SK-N-SH (cell line): ENCODE data around the gene USH1C. TPM values are rescaled to one million over a fixed set of nuclear protein-coding genes. Genes with fewer than 3 reads are reported as not detected.

Source experiments
- CTCF ChIA-PET: fragments of 300-600, 350-600 bp; formaldehyde crosslinking; extraction: SDS; loops from one replicate; lab custom pipeline; 2021; lab: Yijun Ruan, JAX
- POLR2A ChIA-PET: fragments of 350-600 bp; sonication (Branson Sonifier 250); formaldehyde crosslinking; extraction: SDS; loops from one replicate; lab custom pipeline; 2020; ENCODE audit warnings: antibody characterized with exemption, inconsistent platforms; lab: Yijun Ruan, JAX
- DNase-seq: peaks from one replicate; pipeline ENCODE4 v3.0.0; 2012
- H2AFZ ChIP-seq: fragments of 200-600 bp; sonication (generic); 2 replicates; pipeline ENCODE4 v1.8.1; 2016; ENCODE audit warnings: antibody characterized with exemption, mild to moderate bottlenecking, low read depth
- H3F3A ChIP-seq: fragments of 200-600 bp; sonication (generic); replicated peaks from 2 replicates; pipeline ENCODE3; 2016; ENCODE audit warnings: antibody characterized with exemption, mild to moderate bottlenecking; ENCODE audit not compliant: insufficient read depth
- H3K27ac ChIP-seq, 2 experiments: fragments of 200-500 bp in 1 of 2; fragments of 200-600 bp in 1 of 2; sonication (Bioruptor generic) in 1 of 2; sonication (generic), shearing (Covaris generic) in 1 of 2; 2 replicates each; pipeline versions ENCODE4 v1.5.1 to v1.6.1; 2014 to 2016; ENCODE audit warnings: low read depth in 2 of 2, inconsistent platforms in 1 of 2, low read length in 1 of 2, mild to moderate bottlenecking in 1 of 2, mixed read lengths in 1 of 2
- H3K27me3 ChIP-seq: fragments of 200-600 bp; sonication (generic), shearing (Covaris generic); 2 replicates; pipeline ENCODE4 v1.6.1; 2016; ENCODE audit warnings: mixed run types; ENCODE audit not compliant: insufficient read depth
- H3K36me3 ChIP-seq, 2 experiments: fragments of 200-500 bp in 1 of 2; fragments of 200-600 bp in 1 of 2; sonication (Bioruptor generic) in 1 of 2; sonication (generic) in 1 of 2; replicated peaks in 1 of 2; 2 replicates each; pipeline versions ENCODE3 to v1.5.1; 2014 to 2016; ENCODE audit warnings: low read length in 1 of 2, mild to moderate bottlenecking in 1 of 2; ENCODE audit not compliant: insufficient read depth in 2 of 2, control insufficient read depth in 1 of 2
- H3K4me1 ChIP-seq, 2 experiments: fragments of 200-500 bp in 1 of 2; fragments of 200-600 bp in 1 of 2; sonication (Bioruptor generic) in 1 of 2; sonication (generic), shearing (Covaris generic) in 1 of 2; 2 replicates each; pipeline versions ENCODE4 v1.5.1 to v1.6.1; 2014 to 2016; ENCODE audit warnings: low read depth in 1 of 2, low read length in 1 of 2, mixed run types in 1 of 2; ENCODE audit not compliant: insufficient read depth in 2 of 2, control insufficient read depth in 1 of 2
- H3K4me2 ChIP-seq: fragments of 200-600 bp; sonication (generic), shearing (Covaris generic); 2 replicates; pipeline ENCODE4 v1.6.1; 2017; ENCODE audit warnings: mixed run types
- H3K4me3 ChIP-seq, 2 experiments: fragments of 200-500 bp in 1 of 2; fragments of 200-600 bp in 1 of 2; sonication (Bioruptor generic) in 1 of 2; sonication (generic), shearing (Covaris generic) in 1 of 2; 2 replicates each; pipeline versions ENCODE4 v1.5.1 to v1.8.1; 2014 to 2016; ENCODE audit warnings: low read depth in 2 of 2, inconsistent platforms in 1 of 2, low read length in 1 of 2, mild to moderate bottlenecking in 1 of 2, mixed read lengths in 1 of 2, moderate library complexity in 1 of 2
- H3K79me2 ChIP-seq: fragments of 200-600 bp; sonication (generic); 2 replicates; pipeline ENCODE4 v1.8.1; 2017; ENCODE audit warnings: mild to moderate bottlenecking; ENCODE audit not compliant: insufficient read depth
- H3K9ac ChIP-seq: fragments of 200-600 bp; sonication (generic); 2 replicates; pipeline ENCODE4 v1.6.1; 2017; ENCODE audit warnings: mixed run types
- H3K9me2 ChIP-seq: fragments of 200-600 bp; sonication (generic); 2 replicates; pipeline ENCODE4 v1.6.1; 2017; ENCODE audit warnings: mixed run types
- H3K9me3 ChIP-seq: fragments of 200-600 bp; sonication (generic); 2 replicates; pipeline ENCODE4 v1.6.1; 2017; ENCODE audit warnings: mixed run types, mild to moderate bottlenecking, moderate library complexity
- H4K20me1 ChIP-seq: fragments of 200-600 bp; sonication (generic); 2 replicates; pipeline ENCODE4 v1.6.1; 2017; ENCODE audit warnings: mild to moderate bottlenecking, mixed run types; ENCODE audit not compliant: insufficient read depth
- CHD2 ChIP-seq: fragments of 150-350 bp; IDR thresholded peaks from 2 replicates; pipeline ENCODE4 v1.6.1; 2018; ENCODE audit warnings: low read length; ENCODE audit not compliant: partially characterized antibody
- EP300 ChIP-seq, 2 experiments: IDR thresholded peaks; 2 replicates each; pipeline versions ENCODE4 v1.4.0 to v1.6.1; 2012; ENCODE audit warnings: borderline replicate concordance in 1 of 2, low read depth in 1 of 2, low read length in 1 of 2
- EZH2phosphoT487 ChIP-seq: fragments of 200-600 bp; sonication (generic); IDR thresholded peaks from 2 replicates; pipeline ENCODE4 v1.6.1; 2017; ENCODE audit warnings: low read depth, mixed run types, mild to moderate bottlenecking, antibody characterized with exemption, moderate library complexity, borderline replicate concordance
- FOXJ3 ChIP-seq: sonication (generic); formaldehyde crosslinking; IDR thresholded peaks from 2 replicates; pipeline ENCODE4 v1.5.1; 2020; ENCODE audit warnings: mild to moderate bottlenecking, missing genetic modification reagents
- GATA2 ChIP-seq: sonication (generic); formaldehyde crosslinking; IDR thresholded peaks from 2 replicates; pipeline ENCODE4 v1.5.0; 2020; ENCODE audit warnings: mild to moderate bottlenecking, missing genetic modification reagents
- NFIC ChIP-seq: IDR thresholded peaks from 2 replicates; pipeline ENCODE4 v1.4.0; 2012; ENCODE audit warnings: borderline replicate concordance
- NRF1 ChIP-seq: IDR thresholded peaks from 2 replicates; pipeline ENCODE4 v1.6.1; 2012; ENCODE audit warnings: low read depth, mild to moderate bottlenecking, low read length
- RXRA ChIP-seq: IDR thresholded peaks from 2 replicates; pipeline ENCODE4 v1.4.0; 2012; ENCODE audit warnings: low read depth, mild to moderate bottlenecking, borderline replicate concordance
- SMC3 ChIP-seq: IDR thresholded peaks from 2 replicates; pipeline ENCODE4 v1.6.1; 2012; ENCODE audit warnings: low read depth, low read length, improper control_type of control experiment
- TAF1 ChIP-seq: IDR thresholded peaks from 2 replicates; pipeline ENCODE4 v1.6.1; 2012; ENCODE audit warnings: low read depth, mild to moderate bottlenecking, low read length, moderate library complexity, borderline replicate concordance
- TEAD4 ChIP-seq: IDR thresholded peaks from 2 replicates; pipeline ENCODE4 v1.4.0; 2012; ENCODE audit warnings: mild to moderate bottlenecking, borderline replicate concordance; ENCODE audit not compliant: insufficient read depth
- WGBS: methylation state at CpG from one replicate; pipeline ENCODE4 v1.1.6; 2017; ENCODE audit warnings: low lambda C conversion rate; 5-methylcytosine and 5-hydroxymethylcytosine counted together
- polyA plus RNA-seq, 3 experiments: library from polyadenylated mRNA; depleted of rRNA; stranded (reverse); fragments of >200 nt; gene quantifications; 2 replicates each; pipeline ENCODE4 v1.2.3, GENCODE V29; 2012
- TF ChIP-seq, protein P1 (sequence below): IDR thresholded peaks from 2 replicates; pipeline ENCODE4 v1.4.0; 2012; ENCODE audit warnings: low read depth
- TF ChIP-seq, protein P2 (sequence below): IDR thresholded peaks from 2 replicates; pipeline ENCODE4 v1.4.0; 2012; ENCODE audit warnings: low read depth, borderline replicate concordance
- TF ChIP-seq, protein P3 (sequence below): fragments of 150-350 bp; IDR thresholded peaks from 2 replicates; pipeline ENCODE4 v1.6.1; 2016; ENCODE audit warnings: mild to moderate bottlenecking, low read depth, low read length
- TF ChIP-seq, protein P4 (sequence below): IDR thresholded peaks from 2 replicates; pipeline ENCODE4 v1.6.1; 2012; ENCODE audit warnings: mild to moderate bottlenecking, low read depth, low read length, moderate library complexity

The USH1C gene
- polyA plus RNA-seq, 1 of the 3 experiments (the other 2 are of a cell fraction): not detected

DNA sequence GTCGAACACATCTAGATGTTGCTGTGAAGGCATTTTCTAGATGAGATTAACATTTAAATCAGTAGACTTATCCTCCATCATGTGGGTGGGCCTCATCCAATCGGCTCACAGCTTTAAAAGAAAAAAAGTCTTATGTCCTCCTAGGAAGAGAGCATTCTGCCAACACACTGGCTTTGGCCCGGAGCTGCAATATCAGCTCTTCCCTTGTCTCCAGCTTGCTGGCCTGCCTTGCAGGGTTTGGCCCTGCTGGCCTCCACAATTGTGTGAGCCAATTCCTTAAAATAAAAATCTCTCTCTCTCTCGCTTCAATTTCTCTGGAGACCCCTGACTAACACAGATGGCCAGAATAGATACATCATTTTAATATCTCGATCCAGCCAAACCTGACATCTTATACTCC lies 54.5 kb downstream of the USH1C start:
- H3K4me3 ChIP-seq: no peak overlapping the region
- 45% methylated on average over 5 of the region's 5 CpGs for WGBS
- H3K27me3 ChIP-seq: no peaks in the 10 kb centered on the region
- no peak overlapping the region for H3K4me2 ChIP-seq
- no peaks in the 10 kb centered on the region for H4K20me1 ChIP-seq
- no peak overlapping the region for H3K9ac ChIP-seq
- H3K79me2 ChIP-seq: no peaks in the 10 kb centered on the region
- no peaks in the 10 kb centered on the region for H3K4me1 ChIP-seq
- no peak for DNase-seq
- H3F3A ChIP-seq: no peaks in the 10 kb centered on the region
- no peaks in the 10 kb centered on the region for H3K9me3 ChIP-seq
- no peak overlapping the region for H3K27ac ChIP-seq
- no peak overlapping the region for H2AFZ ChIP-seq
- TF ChIP-seq, protein P1, sequence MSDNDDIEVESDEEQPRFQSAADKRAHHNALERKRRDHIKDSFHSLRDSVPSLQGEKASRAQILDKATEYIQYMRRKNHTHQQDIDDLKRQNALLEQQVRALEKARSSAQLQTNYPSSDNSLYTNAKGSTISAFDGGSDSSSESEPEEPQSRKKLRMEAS: no peak
- no peak for TF ChIP-seq EZH2phosphoT487
- TF ChIP-seq NRF1: no peak
- no peak for TF ChIP-seq SMC3
- no peak for TF ChIP-seq FOXJ3
- TF ChIP-seq RXRA: no peak
- no peak for TF ChIP-seq CHD2
- TF ChIP-seq, protein P2, sequence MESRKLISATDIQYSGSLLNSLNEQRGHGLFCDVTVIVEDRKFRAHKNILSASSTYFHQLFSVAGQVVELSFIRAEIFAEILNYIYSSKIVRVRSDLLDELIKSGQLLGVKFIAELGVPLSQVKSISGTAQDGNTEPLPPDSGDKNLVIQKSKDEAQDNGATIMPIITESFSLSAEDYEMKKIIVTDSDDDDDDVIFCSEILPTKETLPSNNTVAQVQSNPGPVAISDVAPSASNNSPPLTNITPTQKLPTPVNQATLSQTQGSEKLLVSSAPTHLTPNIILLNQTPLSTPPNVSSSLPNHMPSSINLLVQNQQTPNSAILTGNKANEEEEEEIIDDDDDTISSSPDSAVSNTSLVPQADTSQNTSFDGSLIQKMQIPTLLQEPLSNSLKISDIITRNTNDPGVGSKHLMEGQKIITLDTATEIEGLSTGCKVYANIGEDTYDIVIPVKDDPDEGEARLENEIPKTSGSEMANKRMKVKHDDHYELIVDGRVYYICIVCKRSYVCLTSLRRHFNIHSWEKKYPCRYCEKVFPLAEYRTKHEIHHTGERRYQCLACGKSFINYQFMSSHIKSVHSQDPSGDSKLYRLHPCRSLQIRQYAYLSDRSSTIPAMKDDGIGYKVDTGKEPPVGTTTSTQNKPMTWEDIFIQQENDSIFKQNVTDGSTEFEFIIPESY: no peak
- no peak for TF ChIP-seq TEAD4
- TF ChIP-seq, protein P3, sequence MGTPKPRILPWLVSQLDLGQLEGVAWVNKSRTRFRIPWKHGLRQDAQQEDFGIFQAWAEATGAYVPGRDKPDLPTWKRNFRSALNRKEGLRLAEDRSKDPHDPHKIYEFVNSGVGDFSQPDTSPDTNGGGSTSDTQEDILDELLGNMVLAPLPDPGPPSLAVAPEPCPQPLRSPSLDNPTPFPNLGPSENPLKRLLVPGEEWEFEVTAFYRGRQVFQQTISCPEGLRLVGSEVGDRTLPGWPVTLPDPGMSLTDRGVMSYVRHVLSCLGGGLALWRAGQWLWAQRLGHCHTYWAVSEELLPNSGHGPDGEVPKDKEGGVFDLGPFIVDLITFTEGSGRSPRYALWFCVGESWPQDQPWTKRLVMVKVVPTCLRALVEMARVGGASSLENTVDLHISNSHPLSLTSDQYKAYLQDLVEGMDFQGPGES: no peak
- TF ChIP-seq, protein P4, sequence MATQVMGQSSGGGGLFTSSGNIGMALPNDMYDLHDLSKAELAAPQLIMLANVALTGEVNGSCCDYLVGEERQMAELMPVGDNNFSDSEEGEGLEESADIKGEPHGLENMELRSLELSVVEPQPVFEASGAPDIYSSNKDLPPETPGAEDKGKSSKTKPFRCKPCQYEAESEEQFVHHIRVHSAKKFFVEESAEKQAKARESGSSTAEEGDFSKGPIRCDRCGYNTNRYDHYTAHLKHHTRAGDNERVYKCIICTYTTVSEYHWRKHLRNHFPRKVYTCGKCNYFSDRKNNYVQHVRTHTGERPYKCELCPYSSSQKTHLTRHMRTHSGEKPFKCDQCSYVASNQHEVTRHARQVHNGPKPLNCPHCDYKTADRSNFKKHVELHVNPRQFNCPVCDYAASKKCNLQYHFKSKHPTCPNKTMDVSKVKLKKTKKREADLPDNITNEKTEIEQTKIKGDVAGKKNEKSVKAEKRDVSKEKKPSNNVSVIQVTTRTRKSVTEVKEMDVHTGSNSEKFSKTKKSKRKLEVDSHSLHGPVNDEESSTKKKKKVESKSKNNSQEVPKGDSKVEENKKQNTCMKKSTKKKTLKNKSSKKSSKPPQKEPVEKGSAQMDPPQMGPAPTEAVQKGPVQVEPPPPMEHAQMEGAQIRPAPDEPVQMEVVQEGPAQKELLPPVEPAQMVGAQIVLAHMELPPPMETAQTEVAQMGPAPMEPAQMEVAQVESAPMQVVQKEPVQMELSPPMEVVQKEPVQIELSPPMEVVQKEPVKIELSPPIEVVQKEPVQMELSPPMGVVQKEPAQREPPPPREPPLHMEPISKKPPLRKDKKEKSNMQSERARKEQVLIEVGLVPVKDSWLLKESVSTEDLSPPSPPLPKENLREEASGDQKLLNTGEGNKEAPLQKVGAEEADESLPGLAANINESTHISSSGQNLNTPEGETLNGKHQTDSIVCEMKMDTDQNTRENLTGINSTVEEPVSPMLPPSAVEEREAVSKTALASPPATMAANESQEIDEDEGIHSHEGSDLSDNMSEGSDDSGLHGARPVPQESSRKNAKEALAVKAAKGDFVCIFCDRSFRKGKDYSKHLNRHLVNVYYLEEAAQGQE: no peak
- no peak for TF ChIP-seq NFIC
- no peak for TF ChIP-seq EP300 (IDR thresholded peaks at IDR 0.05; ENCODE audit: borderline replicate concordance in 1 of 2, low read depth in 1 of 2, low read length in 1 of 2)
- TF ChIP-seq TAF1: no peak
- no peak for TF ChIP-seq GATA2 (CRISPR knock-in tag)
- ChIA-PET CTCF (interaction anchor here (2.4 to 2.7 kb wide), 2 partner anchors 38 to 106 kb away, joined by 9 to 13 read pairs; no protein-coding TSS in a partner anchor), POLR2A (no interaction called here)
- H3K9me2 ChIP-seq: no peaks in the 10 kb centered on the region
- H3K36me3 ChIP-seq: no peaks in the 10 kb centered on the region
